ENCODE data around the gene RGS8. TPM values are rescaled to one million over a fixed set of nuclear protein-coding genes. Genes with fewer than 3 reads are reported as not detected.

RGS8 gene
- polyA plus RNA-seq, 2 of the 4 experiments (the other 2 are of a cell fraction), result not detected

DNA sequence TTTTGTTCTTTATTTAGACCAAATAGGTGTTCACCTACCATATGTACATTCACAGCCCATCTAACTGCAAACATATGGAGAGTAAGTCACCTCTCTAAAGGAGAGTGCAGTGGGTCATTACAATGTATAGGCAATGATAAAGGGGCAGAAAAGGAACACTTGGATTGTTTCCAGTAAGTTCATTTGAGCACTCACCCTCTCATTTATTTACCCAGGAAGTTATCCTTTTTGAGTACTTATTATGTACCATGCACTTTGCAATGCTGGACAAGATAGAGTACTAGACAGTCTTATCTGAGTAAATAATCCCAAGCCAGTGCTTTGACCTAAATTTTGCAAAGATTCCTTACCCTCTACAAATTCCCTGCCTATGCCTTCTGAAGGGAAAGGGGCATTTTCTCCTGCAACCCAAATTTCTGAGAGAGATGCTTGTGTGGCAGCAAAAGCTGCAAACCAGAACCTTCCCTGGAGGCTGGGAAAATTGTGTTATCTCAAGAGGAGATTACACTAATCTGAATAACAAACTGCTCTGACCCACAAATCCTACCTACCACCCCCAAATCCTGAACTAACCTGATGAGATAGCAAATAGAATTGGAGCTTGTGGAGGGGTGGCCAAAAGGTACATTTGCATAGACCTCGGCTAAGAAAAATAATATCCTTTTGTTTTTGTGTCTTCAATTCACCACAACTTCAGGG lies 18.6 kb upstream of the RGS8 start:
- ATAC-seq, result no peak
- no peak overlapping the region for H3K4me2 ChIP-seq
- no peak overlapping the region for H3K27ac ChIP-seq
- no peaks in the 10 kb centered on the region for H3K9me3 ChIP-seq
- 35% methylated on average over 1 of the region's 1 CpG for WGBS (ENCODE audit: missing lambda C conversion rate)
- no peak for DNase-seq (ENCODE audit: low read depth in 1 of 2, low spot score in 1 of 2)
- H3K4me1 ChIP-seq, result no peaks in the 10 kb centered on the region
- H3K4me3 ChIP-seq, result no peak overlapping the region
- ChIA-PET CTCF (no interaction called here), POLR2A (no interaction called here)
- no peak for FAIRE-seq
- TF ChIP-seq POLR2A (IDR thresholded peaks at IDR 0.05; ENCODE audit: low read length) (no peak), NFE2L2 (conservative IDR thresholded peaks at IDR 0.05; ENCODE audit: low read length) (no peak), POLR2AphosphoS2 (conservative IDR thresholded peaks at IDR 0.05; ENCODE audit: low read length) (no peak), KDM1A (IDR thresholded peaks at IDR 0.05; ENCODE audit: low read depth) (no peak), CBX8 (IDR thresholded peaks at IDR 0.05) (no peak), CBX2 (IDR thresholded peaks at IDR 0.05; ENCODE audit: borderline replicate concordance, low read depth) (no peak), ESRRA (IDR thresholded peaks at IDR 0.05; ENCODE audit: borderline replicate concordance, low read length) (no peak), PHF8 (IDR thresholded peaks at IDR 0.05; ENCODE audit: borderline replicate concordance, low read depth) (no peak), CHD2 (IDR thresholded peaks at IDR 0.05; ENCODE audit: low read length, partially characterized antibody) (no peak), CHD4 (IDR thresholded peaks at IDR 0.05; ENCODE audit: borderline replicate concordance) (no peak), EHMT2 (IDR thresholded peaks at IDR 0.05; ENCODE audit: low read depth) (no peak), HEYL (CRISPR knock-in tag; IDR thresholded peaks at IDR 0.05) (no peak), ZSCAN20 (CRISPR knock-in tag; IDR thresholded peaks at IDR 0.05) (no peak)
- TF ChIP-seq, protein P1, sequence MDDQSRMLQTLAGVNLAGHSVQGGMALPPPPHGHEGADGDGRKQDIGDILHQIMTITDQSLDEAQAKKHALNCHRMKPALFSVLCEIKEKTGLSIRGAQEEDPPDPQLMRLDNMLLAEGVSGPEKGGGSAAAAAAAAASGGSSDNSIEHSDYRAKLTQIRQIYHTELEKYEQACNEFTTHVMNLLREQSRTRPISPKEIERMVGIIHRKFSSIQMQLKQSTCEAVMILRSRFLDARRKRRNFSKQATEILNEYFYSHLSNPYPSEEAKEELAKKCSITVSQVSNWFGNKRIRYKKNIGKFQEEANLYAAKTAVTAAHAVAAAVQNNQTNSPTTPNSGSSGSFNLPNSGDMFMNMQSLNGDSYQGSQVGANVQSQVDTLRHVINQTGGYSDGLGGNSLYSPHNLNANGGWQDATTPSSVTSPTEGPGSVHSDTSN (IDR thresholded peaks at IDR 0.05), result no peak
- TF ChIP-seq, protein P2, sequence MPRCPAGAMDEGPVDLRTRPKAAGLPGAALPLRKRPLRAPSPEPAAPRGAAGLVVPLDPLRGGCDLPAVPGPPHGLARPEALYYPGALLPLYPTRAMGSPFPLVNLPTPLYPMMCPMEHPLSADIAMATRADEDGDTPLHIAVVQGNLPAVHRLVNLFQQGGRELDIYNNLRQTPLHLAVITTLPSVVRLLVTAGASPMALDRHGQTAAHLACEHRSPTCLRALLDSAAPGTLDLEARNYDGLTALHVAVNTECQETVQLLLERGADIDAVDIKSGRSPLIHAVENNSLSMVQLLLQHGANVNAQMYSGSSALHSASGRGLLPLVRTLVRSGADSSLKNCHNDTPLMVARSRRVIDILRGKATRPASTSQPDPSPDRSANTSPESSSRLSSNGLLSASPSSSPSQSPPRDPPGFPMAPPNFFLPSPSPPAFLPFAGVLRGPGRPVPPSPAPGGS (IDR thresholded peaks at IDR 0.05), result no peak

DNA sequence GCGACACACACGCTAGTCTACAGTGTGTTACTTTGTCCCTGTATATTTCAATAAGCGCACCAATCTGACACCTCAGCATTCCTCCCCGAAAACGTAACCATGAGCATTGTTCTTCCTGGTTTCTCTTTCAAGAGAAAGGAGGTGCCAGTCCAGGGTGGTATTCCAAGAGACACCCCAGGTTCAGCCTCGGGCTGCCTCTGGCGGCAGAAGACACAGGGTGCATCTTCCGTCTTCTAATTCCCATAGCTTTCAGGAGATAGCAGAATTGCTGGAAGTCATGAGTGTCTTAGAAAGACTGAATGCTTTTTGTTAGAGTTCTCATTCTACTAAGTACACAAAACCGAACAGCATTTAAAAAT lies 15.9 kb upstream of the RGS8 start:
- Histone ChIP-seq H3K27ac (no peak overlapping the region), H3K9me3 (no peaks in the 10 kb centered on the region), H3K4me3 (no peak overlapping the region), H3K4me2 (no peak overlapping the region), H3K4me1 (no peaks in the 10 kb centered on the region)
- FAIRE-seq (no peak), ATAC-seq (no peak), DNase-seq (ENCODE audit: low read depth in 1 of 2, low spot score in 1 of 2) (no peak)
- POLR2A ChIA-PET, result no interaction called here
- CTCF ChIA-PET, result interaction anchor here (1.4 kb wide), 1 partner anchor 16 kb away, joined by 4 read pairs; no protein-coding TSS in a partner anchor
- 69% methylated on average over 9 of the region's 9 CpGs for WGBS (ENCODE audit: missing lambda C conversion rate)
- no peak for TF ChIP-seq MAX (IDR thresholded peaks at IDR 0.05)
- no peak for TF ChIP-seq REST (IDR thresholded peaks at IDR 0.05)
- TF ChIP-seq MAZ (IDR thresholded peaks at IDR 0.05; ENCODE audit: borderline replicate concordance, low read depth, low read length), result no peak
- TF ChIP-seq PHF8 (IDR thresholded peaks at IDR 0.05; ENCODE audit: borderline replicate concordance, low read depth), result no peak
- TF ChIP-seq CEBPB (IDR thresholded peaks at IDR 0.05), result no peak
- no peak for TF ChIP-seq KDM1A (IDR thresholded peaks at IDR 0.05; ENCODE audit: low read depth)
